IPS-20b (cell line): ENCODE data around the gene ZNRF4.
"Not testable (repeated sequence)": the region's sequence is repeated elsewhere in the genome, so short reads cannot be mapped to it uniquely, and the experiment has no call there.

Source experiments
- H3K27ac ChIP-seq: one replicate; pipeline ENCODE4 v1.5.1; 2013; ENCODE audit warnings: low read length
- H3K27me3 ChIP-seq: 2 replicates; pipeline ENCODE4 v1.6.1; 2013; ENCODE audit warnings: mild to moderate bottlenecking, low read length, inconsistent platforms; ENCODE audit not compliant: insufficient read depth
- H3K36me3 ChIP-seq: 2 replicates; pipeline ENCODE4 v1.6.1; 2013; ENCODE audit warnings: low read depth, mild to moderate bottlenecking, inconsistent platforms, low read length, moderate library complexity; ENCODE audit not compliant: insufficient read depth
- H3K4me1 ChIP-seq: 2 replicates; pipeline ENCODE4 v1.6.1; 2013; ENCODE audit warnings: mild to moderate bottlenecking, control low read depth, inconsistent platforms, low read length, moderate library complexity; ENCODE audit not compliant: insufficient read depth
- H3K4me3 ChIP-seq: 2 replicates; pipeline ENCODE4 v1.5.1; 2013; ENCODE audit warnings: mild to moderate bottlenecking, low read length, inconsistent platforms
- H3K9ac ChIP-seq: 2 replicates; pipeline ENCODE4 v1.6.1; 2013; ENCODE audit warnings: low read depth, mild to moderate bottlenecking, inconsistent platforms, low read length, moderate library complexity
- H3K9me3 ChIP-seq: 2 replicates; pipeline ENCODE4 v1.6.1; 2013; ENCODE audit warnings: mild to moderate bottlenecking, low read depth, low read length, inconsistent platforms; ENCODE audit not compliant: insufficient read depth

ZNRF4 gene

GRCh38 chr19:5455367-5456129, at the start of gene ZNRF4:
ZNRF4 (plus strand) TSS chr19:5455417; CDS start chr19:5455492, 75 bp downstream.
- H3K4me1 ChIP-seq = no peaks in the 10 kb centered on the region
- H3K36me3 ChIP-seq = no peaks in the 10 kb centered on the region
- no peaks in the 10 kb centered on the region for H3K9me3 ChIP-seq
- no peak within 1 kb of the TSS for H3K9ac ChIP-seq
- no peak within 1 kb of the TSS for H3K4me3 ChIP-seq
- no peak within 1 kb of the TSS for H3K27ac ChIP-seq
- no peaks in the 10 kb centered on the region; the same call in 1 of the 2 replicates for H3K27me3 ChIP-seq

GRCh38 chr19:5406198-5406597, 49.0 kb upstream of the ZNRF4 start:
- H3K9me3 ChIP-seq, H3K9ac ChIP-seq, H3K36me3 ChIP-seq, H3K4me3 ChIP-seq, H3K4me1 ChIP-seq, H3K27ac ChIP-seq: not testable (repeated sequence)
- peaks cover 21% of the 10 kb centered on the region for H3K27me3 ChIP-seq

GRCh38 chr19:5406816-5407215, 48.4 kb upstream of the ZNRF4 start:
- Histone ChIP-seq H3K27ac (no peak overlapping the region), H3K4me1 (no peaks in the 10 kb centered on the region), H3K4me3 (no peak overlapping the region), H3K9ac (no peak overlapping the region), H3K36me3 (no peaks in the 10 kb centered on the region), H3K9me3 (peaks cover 5% of the 10 kb centered on the region; the same call in 1 of the 2 replicates), H3K27me3 (peaks cover 21% of the 10 kb centered on the region)

- Histone ChIP-seq H3K27me3 (peaks cover 20% of the 10 kb centered on the region), H3K27ac (no peak overlapping the region), H3K4me3 (no peak overlapping the region), H3K36me3 (no peaks in the 10 kb centered on the region), H3K9me3 (peaks cover 5% of the 10 kb centered on the region; the same call in 1 of the 2 replicates), H3K4me1 (no peaks in the 10 kb centered on the region), H3K9ac (no peak overlapping the region)
Measured at GRCh38 chr19:5407356-5407755, 47.9 kb upstream of the ZNRF4 start.

GRCh38 chr19:5417495-5418436, 37.5 kb upstream of the ZNRF4 start:
- Histone ChIP-seq H3K9ac (no peak overlapping the region), H3K27me3 (no peaks in the 10 kb centered on the region), H3K9me3 (no peaks in the 10 kb centered on the region), H3K36me3 (no peaks in the 10 kb centered on the region), H3K4me3 (no peak overlapping the region), H3K27ac (no peak overlapping the region), H3K4me1 (peaks cover 4% of the 10 kb centered on the region; the same call in 1 of the 2 replicates)

- H3K4me1 ChIP-seq = peaks cover 4% of the 10 kb centered on the region; the same call in 1 of the 2 replicates
- 0 out of 2 replicates have a peak, but pooled peaks cover 6% of the 10 kb centered on the region for H3K27me3 ChIP-seq
- H3K9ac ChIP-seq = no peak overlapping the region
- H3K4me3 ChIP-seq = no peak overlapping the region
- no peaks in the 10 kb centered on the region for H3K9me3 ChIP-seq
- H3K36me3 ChIP-seq = no peaks in the 10 kb centered on the region
- no peak overlapping the region for H3K27ac ChIP-seq
Measured at GRCh38 chr19:5418677-5419076, 36.5 kb upstream of the ZNRF4 start.

- no peaks in the 10 kb centered on the region for H3K9me3 ChIP-seq
- H3K4me3 ChIP-seq = no peak overlapping the region
- no peak overlapping the region for H3K9ac ChIP-seq
- no peak overlapping the region for H3K27ac ChIP-seq
- H3K27me3 ChIP-seq = peaks cover 11% of the 10 kb centered on the region; the same call in 1 of the 2 replicates
- H3K36me3 ChIP-seq = no peaks in the 10 kb centered on the region
- peaks cover 4% of the 10 kb centered on the region; the same call in 1 of the 2 replicates for H3K4me1 ChIP-seq
Measured at GRCh38 chr19:5420953-5421352, 34.3 kb upstream of the ZNRF4 start.

GRCh38 chr19:5423567-5424125, 31.6 kb upstream of the ZNRF4 start:
- Histone ChIP-seq H3K9ac (no peak overlapping the region), H3K4me1 (no peaks in the 10 kb centered on the region), H3K36me3 (no peaks in the 10 kb centered on the region), H3K27me3 (peaks cover 13% of the 10 kb centered on the region; the same call in 1 of the 2 replicates), H3K9me3 (no peaks in the 10 kb centered on the region), H3K4me3 (no peak overlapping the region), H3K27ac (no peak overlapping the region)

GRCh38 chr19:5424192-5424973, 30.8 kb upstream of the ZNRF4 start:
- H3K27ac ChIP-seq = no peak overlapping the region
- H3K4me1 ChIP-seq = no peaks in the 10 kb centered on the region
- H3K27me3 ChIP-seq = peaks cover 13% of the 10 kb centered on the region; the same call in 1 of the 2 replicates
- no peak overlapping the region for H3K9ac ChIP-seq
- H3K9me3 ChIP-seq = no peaks in the 10 kb centered on the region
- H3K4me3 ChIP-seq = no peak overlapping the region
- H3K36me3 ChIP-seq = no peaks in the 10 kb centered on the region

GRCh38 chr19:5425260-5425659, 30.0 kb upstream of the ZNRF4 start:
- Histone ChIP-seq H3K4me1 (no peaks in the 10 kb centered on the region), H3K36me3 (no peaks in the 10 kb centered on the region), H3K27ac (no peak overlapping the region), H3K27me3 (peaks cover 13% of the 10 kb centered on the region; the same call in 1 of the 2 replicates), H3K4me3 (no peak overlapping the region), H3K9ac (no peak overlapping the region), H3K9me3 (no peaks in the 10 kb centered on the region)

- no peaks in the 10 kb centered on the region for H3K36me3 ChIP-seq
- no peak overlapping the region for H3K27ac ChIP-seq
- no peak overlapping the region for H3K9ac ChIP-seq
- H3K4me3 ChIP-seq = no peak overlapping the region
- H3K27me3 ChIP-seq = peaks cover 10% of the 10 kb centered on the region
- 0 out of 2 replicates have a peak, but pooled peaks cover 7% of the 10 kb centered on the region for H3K4me1 ChIP-seq
- no peaks in the 10 kb centered on the region for H3K9me3 ChIP-seq
Measured at GRCh38 chr19:5430237-5430636, 25.0 kb upstream of the ZNRF4 start.
